ENCODE results near the gene LAMTOR2.
"Not testable (repeated sequence)": the region's sequence is repeated elsewhere in the genome, so short reads cannot be mapped to it uniquely, and the experiment has no call there.

LAMTOR2 gene

GRCh38 chr1:156054500-156055280 is at the start of gene LAMTOR2:
LAMTOR2 (plus strand) TSS chr1:156054782; CDS start chr1:156054890, 108 bp downstream.
- DNase-seq: peak; percentile 93 to 96

GRCh38 chr1:156004843-156005584 is 49.6 kb upstream of the LAMTOR2 start:
- DNase-seq: peak in 1 of 2 donors; percentile 56

- DNase-seq: no peak
These were observed 47.8 kb upstream of the LAMTOR2 start for GRCh38 chr1:156006666-156007376.

- DNase-seq: no peak
These were observed 45.2 kb upstream of the LAMTOR2 start for GRCh38 chr1:156009404-156009803.

DNA sequence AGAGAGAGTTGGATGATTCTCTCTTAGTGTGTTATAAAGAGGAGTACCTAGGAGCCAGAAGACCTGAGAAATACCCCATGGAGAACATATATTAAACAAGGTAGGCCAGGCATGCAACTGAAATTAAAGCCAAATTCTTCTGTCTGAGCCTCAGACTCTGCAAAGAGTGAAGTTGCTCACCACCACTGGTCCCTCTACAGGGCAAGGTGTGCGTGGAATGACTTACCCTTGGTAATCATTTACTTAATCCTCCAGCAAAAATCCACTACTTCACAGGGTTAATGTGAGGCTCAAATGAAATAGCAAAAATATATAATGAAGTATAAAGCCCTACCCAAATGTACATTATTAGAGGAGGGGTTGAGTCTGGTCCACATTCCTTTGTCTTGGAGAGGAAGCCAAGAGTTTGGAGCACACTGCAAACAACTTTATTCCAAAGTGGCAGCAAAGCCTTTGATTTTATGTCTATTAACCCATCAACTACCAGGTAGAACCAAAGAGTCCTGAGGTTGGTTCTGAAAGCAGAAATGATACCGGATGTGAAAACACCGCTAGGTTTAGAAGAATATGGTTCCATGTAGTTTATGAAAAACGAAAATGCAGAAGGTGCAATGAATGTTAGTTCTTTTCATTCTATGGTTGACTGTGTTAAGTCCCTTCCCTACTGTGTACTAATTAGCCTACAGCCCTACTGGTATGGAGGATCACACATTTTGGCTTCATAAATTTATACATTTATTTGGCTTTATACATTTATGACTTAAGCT is 42.3 kb upstream of the LAMTOR2 start:
- no peak for DNase-seq

GRCh38 chr1:156014829-156015228 is 39.8 kb upstream of the LAMTOR2 start:
- no peak for DNase-seq

DNA sequence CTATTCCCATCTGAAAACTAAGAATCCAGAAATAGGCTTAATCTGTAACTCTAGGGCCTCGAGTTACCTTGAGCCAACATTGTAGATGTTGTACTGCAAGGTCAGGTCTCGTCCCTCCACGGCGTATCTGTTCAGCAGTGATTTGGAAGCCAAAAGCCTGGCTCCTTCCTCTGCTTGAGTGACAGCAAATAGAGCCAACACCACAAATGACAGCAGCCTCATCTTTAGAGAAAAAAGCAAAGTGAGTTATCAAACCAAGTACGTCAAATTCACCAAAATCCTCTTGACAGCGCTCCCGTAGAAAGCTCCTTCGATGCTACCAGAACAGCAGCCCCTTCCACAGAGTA is 34.7 kb upstream of the LAMTOR2 start:
- no peak for DNase-seq

- peak; percentile 87 to 91 for DNase-seq
These were observed 34.1 kb upstream of the LAMTOR2 start, which contains the start of gene SSR2 for GRCh38 chr1:156020293-156021092. SSR2 (minus strand) TSS chr1:156020951; CDS start chr1:156020167, 784 bp downstream.

DNA sequence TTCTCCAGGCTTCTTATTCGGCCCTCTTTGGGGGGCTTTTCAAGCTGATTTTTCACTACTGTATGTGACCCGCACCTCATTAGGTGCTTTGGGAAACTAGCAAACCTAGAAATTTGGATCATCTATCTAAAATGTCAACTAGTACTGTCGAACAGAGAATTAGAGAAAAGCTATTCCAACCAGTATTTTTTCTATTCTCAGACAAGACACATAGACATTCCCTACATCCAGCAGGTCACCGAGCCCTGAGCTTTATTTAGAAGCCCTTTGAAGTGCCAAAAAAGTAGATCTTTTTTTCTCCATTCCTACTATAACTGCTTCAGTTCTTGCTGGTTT is 33.5 kb upstream of the LAMTOR2 start:
- no peak for DNase-seq

DNA sequence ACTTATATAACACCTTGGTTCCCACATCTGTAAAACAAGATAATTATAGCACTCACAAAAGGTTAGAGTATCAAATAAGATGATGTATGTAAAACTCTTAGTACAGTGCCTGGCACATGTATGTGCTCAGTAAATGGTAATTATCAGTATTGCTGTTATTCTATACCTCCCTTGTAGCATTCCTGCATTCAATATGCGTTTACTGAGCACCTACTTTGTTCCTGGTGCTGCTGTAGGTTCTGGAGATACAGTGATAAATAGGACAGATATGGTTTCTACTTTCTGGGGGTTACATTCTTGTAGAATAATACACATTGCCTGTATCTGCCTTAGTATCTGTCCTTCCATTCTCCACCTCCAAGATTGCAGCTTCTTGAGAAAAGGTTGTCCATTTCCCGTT is 32.6 kb upstream of the LAMTOR2 start:
- no peak for DNase-seq

- no peak for DNase-seq
These were observed 29.8 kb upstream of the LAMTOR2 start for GRCh38 chr1:156024801-156025200.

GRCh38 chr1:156025876-156026275 is 28.7 kb upstream of the LAMTOR2 start:
- peak; percentile 15 to 37 for DNase-seq

DNA sequence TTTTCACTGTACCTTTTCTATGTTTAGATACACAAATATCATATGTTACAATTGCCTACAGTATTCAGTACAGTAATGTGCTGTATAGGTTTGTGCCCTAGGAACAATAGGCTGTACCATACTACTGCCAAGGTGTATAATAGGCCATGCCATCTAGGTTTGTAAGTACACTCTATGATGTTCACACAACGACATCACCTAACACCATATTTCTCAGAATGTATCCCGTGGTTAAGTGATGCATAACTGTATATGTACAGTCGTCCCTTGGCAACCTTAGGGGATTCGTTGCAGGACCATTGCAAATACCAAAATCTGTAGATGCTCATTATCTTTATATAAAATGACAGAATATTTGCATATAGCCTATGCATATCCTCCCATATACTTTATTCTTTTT is 28.0 kb upstream of the LAMTOR2 start:
- no peak for DNase-seq

DNA sequence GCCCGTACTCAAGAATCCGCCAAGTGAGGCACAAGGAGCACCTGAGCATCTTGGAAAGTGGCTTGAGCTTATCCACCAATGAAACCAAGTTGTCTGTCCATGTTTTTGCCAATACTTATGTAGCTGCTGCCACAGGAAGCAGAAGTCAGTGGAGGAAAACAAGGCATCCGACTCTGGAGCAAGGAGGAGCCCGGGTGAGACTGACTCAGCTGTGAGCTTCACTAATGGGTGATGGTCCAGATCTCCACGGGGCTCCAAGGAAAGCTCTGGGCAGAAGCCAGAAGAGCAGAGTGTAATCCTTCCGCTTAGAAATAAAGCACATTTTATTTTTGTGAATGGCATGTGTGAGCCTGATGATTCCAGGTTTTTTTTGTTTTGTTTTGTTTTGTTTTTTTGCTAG is 21.6 kb upstream of the LAMTOR2 start:
- no peak for DNase-seq

DNA sequence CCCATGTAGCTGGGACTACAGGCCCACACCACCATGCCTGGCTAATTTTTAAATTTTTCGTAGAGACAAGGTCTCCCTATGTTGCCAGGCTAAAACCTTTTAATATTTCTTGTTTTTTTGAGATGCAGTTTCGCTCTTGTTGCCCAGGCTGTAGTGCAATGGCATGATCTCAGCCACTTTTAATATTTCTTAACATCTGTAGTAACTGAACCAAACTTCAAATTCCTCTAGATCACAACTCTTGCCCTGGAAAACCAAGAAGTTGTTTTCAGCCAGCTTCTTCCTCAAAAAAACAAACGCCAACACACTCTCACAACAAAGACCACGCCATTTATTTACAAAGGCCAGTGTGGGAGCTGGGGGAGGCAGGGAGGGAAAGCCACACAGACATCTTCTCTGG is 19.6 kb upstream of the LAMTOR2 start:
- DNase-seq: not testable (repeated sequence)

DNA sequence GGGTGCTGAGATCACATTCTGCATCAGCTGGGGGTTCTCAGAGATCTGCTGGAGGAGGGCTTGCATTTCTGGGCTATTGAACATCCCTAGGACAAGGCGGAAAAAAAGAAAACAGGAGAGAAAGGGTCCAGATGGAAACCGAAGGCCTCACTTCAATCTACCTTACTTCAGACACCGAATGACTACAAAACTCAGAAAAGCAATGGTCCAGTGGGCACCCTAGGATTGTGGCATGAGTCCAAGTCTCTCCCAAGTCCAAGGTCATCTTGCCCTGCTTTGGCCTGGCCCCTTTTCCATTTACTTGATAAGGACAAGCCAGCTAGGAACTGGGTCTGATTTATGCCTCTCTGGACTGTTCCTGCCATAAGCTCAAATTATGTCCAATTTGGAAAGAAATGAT is 11.8 kb upstream of the LAMTOR2 start:
- no peak for DNase-seq

- peak in 1 of 2 donors; percentile 8 for DNase-seq
These were observed 9.5 kb upstream of the LAMTOR2 start for GRCh38 chr1:156045076-156045475.

DNA sequence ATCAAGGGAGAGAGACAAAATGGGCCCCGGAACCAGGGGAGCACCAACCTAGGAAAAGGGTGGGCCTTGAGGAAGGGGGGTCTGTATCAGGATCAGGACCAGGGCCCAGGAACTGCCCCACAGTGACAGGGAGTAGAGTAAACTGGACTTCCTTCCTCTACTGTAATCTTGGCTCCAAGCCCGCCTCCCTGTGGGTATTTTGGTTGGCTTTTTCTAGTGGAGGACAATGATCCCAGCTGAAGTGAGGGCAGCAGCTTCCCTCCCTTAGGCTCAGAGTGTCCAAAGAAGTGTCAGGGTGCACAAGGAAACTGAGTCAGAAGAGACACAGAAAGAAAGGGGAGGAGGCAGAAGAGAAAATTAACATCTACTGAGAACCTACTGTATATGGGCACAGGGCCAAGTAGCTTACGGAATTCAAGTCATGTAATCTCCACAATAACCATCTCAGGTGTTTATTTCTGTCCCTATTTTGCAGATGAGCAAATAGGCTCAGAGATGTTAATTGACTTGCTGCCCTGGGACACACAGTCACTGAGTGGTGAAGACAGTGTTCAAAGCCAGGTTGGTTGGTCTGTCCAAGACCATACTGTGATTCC is 5.8 kb upstream of the LAMTOR2 start:
- no peak for DNase-seq

DNA sequence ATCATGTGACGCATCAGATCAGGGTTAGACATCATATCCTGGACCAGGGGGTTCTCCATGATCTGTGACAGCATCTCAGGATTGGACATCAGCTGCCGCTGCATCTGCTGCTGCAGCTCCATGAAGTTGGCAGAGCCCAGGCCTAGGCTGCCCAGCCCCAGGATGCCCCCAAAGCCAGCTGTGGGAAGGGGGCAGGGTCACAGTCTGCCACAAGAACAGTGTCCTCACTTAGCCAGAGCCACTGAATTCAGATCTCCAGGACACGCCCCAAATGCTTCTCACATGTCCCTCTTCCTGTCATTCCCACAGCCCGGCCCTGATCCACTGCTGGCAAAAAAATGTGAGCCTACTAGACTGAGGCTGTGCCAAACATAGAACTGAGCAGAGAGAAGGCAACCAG is 4.2 kb upstream of the LAMTOR2 start:
- no peak for DNase-seq

DNA sequence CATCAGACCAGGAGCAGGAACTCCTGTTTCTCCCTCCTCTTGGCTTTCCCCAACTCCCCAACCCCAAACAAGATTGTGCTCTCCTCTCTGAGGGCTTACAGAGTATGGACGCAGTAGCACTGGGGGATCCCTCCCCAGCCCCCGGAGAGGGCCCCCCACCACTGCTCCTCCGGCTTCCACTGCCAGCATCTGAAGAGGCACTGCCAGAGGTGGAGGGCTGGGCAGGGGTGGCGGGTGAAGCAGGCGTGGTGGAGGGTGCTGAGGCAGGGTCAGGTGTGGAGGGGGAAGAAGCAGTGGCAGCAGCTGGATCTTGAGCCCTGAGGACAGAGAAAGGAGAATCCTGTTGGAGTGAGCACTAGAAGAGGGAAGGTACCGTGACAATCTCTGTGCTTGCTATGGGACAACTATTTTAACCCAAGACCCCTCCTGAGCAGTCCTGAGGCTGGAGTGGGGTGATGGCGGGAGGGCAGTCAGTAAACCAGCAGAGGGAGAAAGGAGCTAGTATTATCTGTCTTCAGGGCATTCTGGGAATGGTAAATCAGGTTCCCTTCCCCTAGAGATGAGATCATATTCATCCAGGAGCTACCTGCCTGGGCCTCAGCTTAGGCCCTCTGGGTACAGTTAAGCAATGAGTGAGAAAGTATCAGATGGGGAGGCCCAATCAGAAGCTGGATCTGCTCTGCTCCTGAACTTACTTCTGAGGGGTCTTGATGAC is 3.4 kb upstream of the LAMTOR2 start:
- DNase-seq: no peak
